HCT116 (cell line): ENCODE data around the gene GHDC. TPM values are rescaled to one million over a fixed set of nuclear protein-coding genes. Genes with fewer than 3 reads are reported as not detected.
"Not testable (repeated sequence)": the region's sequence is repeated elsewhere in the genome, so short reads cannot be mapped to it uniquely, and the experiment has no call there.

Experiments used
- ATAC-seq: fragments of 200-7000 bp; cut with Tn5 transposase; 2 replicates; pipeline ENCODE4 v1.9.1; 2020; ENCODE audit warnings: mild to moderate bottlenecking, moderate library complexity
- BruUV-seq: library from RNA; stranded (reverse); fragments of 400-500 nt; replicated peaks from 2 replicates; lab custom pipeline; 2021; lab: Mats Ljungman, UMichigan
- CTCF ChIA-PET: fragments of 300-600 bp; sonication (Branson Sonifier 250); formaldehyde crosslinking; loops from one replicate; lab custom pipeline; 2021; ENCODE audit warnings: antibody characterized with exemption; lab: Charles Lee
- POLR2A ChIA-PET: fragments of 300-600, 350-600 bp; sonication (Branson Sonifier 250); formaldehyde crosslinking; loops from one replicate; lab custom pipeline; 2021; ENCODE audit warnings: antibody characterized with exemption; lab: Charles Lee
- RAD21 ChIA-PET, 2 experiments: fragments of 300-600 bp; sonication (Branson Sonifier 250); formaldehyde crosslinking; loops; one replicate each; lab custom pipeline; 2023; ENCODE audit warnings: low total read pairs in 2 of 2; ENCODE audit not compliant: uncharacterized antibody in 2 of 2, unreplicated experiment in 2 of 2, low non-redundant PET in 1 of 2; lab: Charles Lee
- DNase-seq: peaks from one replicate; pipeline ENCODE4 v3.0.0-alpha.2; 2010; ENCODE audit warnings: low read depth, low spot score
- H2AFZ ChIP-seq: fragments of 200-600 bp; shearing (Covaris generic), sonication (generic); 2 replicates; pipeline ENCODE4 v1.6.1; 2017; ENCODE audit warnings: low read depth, mixed run types, mixed read lengths, antibody characterized with exemption, low read length; ENCODE audit not compliant: poor library complexity, severe bottlenecking
- H3K27ac ChIP-seq: 2 replicates; pipeline ENCODE4 v1.5.1; 2012; ENCODE audit warnings: low read depth, low read length
- H3K27me3 ChIP-seq: fragments of 200-600 bp; sonication (generic); 2 replicates; pipeline ENCODE4 v1.6.1; 2016; ENCODE audit warnings: mixed run types, low read length, mixed read lengths; ENCODE audit not compliant: insufficient read depth
- H3K36me3 ChIP-seq, 2 experiments: fragments of 200-500 bp in 1 of 2; fragments of 200-600 bp in 1 of 2; sonication (Bioruptor generic) in 1 of 2; sonication (generic) in 1 of 2; 2 replicates each; pipeline versions ENCODE4 v1.5.1 to v1.6.1; 2014 to 2016; ENCODE audit warnings: low read length in 2 of 2, inconsistent platforms in 1 of 2, mixed read lengths in 1 of 2, mixed run types in 1 of 2; ENCODE audit not compliant: insufficient read depth in 2 of 2, control insufficient read depth in 1 of 2
- H3K4me1 ChIP-seq, 2 experiments: fragments of 200-600 bp in 1 of 2; sonication (generic) in 1 of 2; 2 replicates each; pipeline versions ENCODE4 v1.5.1 to v1.6.1; 2012 to 2017; ENCODE audit warnings: low read length in 2 of 2, inconsistent platforms in 1 of 2, mild to moderate bottlenecking in 1 of 2, mixed read lengths in 1 of 2, mixed run types in 1 of 2, moderate library complexity in 1 of 2; ENCODE audit not compliant: insufficient read depth in 2 of 2, control insufficient read depth in 1 of 2
- H3K4me2 ChIP-seq: fragments of 200-600 bp; sonication (generic); 2 replicates; pipeline ENCODE4 v1.6.1; 2017; ENCODE audit warnings: mixed run types, low read length, mixed read lengths
- H3K4me3 ChIP-seq, 2 experiments: fragments of 200-600 bp in 1 of 2; sonication (generic) in 1 of 2; replicated peaks in 1 of 2; 2 replicates each; pipeline ENCODE4 v1.5.1; 2011 to 2016; ENCODE audit warnings: low read length in 2 of 2, control low read depth in 1 of 2, low read depth in 1 of 2, mild to moderate bottlenecking in 1 of 2, mixed read lengths in 1 of 2, mixed run types in 1 of 2
- H3K79me2 ChIP-seq: fragments of 200-600 bp; sonication (generic); 2 replicates; pipeline ENCODE4 v1.6.1; 2017; ENCODE audit warnings: mild to moderate bottlenecking, mixed run types, low read length, moderate library complexity, mixed read lengths; ENCODE audit not compliant: insufficient read depth
- H3K9ac ChIP-seq: fragments of 200-600 bp; sonication (generic); 2 replicates; pipeline ENCODE4 v1.6.1; 2016; ENCODE audit warnings: low read length, mixed read lengths
- H3K9me2 ChIP-seq: fragments of 200-600 bp; sonication (generic), shearing (Covaris generic); 2 replicates; pipeline ENCODE4 v1.6.1; 2017; ENCODE audit warnings: mixed run types, mild to moderate bottlenecking, moderate library complexity; ENCODE audit not compliant: insufficient read depth
- H3K9me3 ChIP-seq, 2 experiments: fragments of 200-500 bp in 1 of 2; fragments of 200-600 bp in 1 of 2; sonication (Bioruptor generic) in 1 of 2; sonication (generic) in 1 of 2; 2 replicates each; pipeline ENCODE4 v1.6.1; 2014 to 2017; ENCODE audit warnings: low read length in 2 of 2, mixed read lengths in 2 of 2, inconsistent platforms in 1 of 2, low read depth in 1 of 2, mild to moderate bottlenecking in 1 of 2, mixed run types in 1 of 2, moderate library complexity in 1 of 2; ENCODE audit not compliant: control insufficient read depth in 1 of 2, insufficient read depth in 1 of 2
- H4K20me1 ChIP-seq: fragments of 200-600 bp; sonication (generic), shearing (Covaris generic); 2 replicates; pipeline ENCODE4 v1.6.1; 2017; ENCODE audit warnings: mixed run types, mild to moderate bottlenecking, moderate library complexity; ENCODE audit not compliant: insufficient read depth
- ATF3 ChIP-seq: IDR thresholded peaks from 2 replicates; pipeline ENCODE4 v1.6.1; 2012
- CEBPB ChIP-seq: IDR thresholded peaks from 2 replicates; pipeline ENCODE4 v1.6.1; 2012; ENCODE audit warnings: low read depth
- FOSL1 ChIP-seq: IDR thresholded peaks from 2 replicates; pipeline ENCODE4 v1.6.1; 2012; ENCODE audit warnings: low read depth
- JUND ChIP-seq: IDR thresholded peaks from 2 replicates; pipeline ENCODE4 v1.6.1; 2012
- RAD21 ChIP-seq: IDR thresholded peaks from 2 replicates; pipeline ENCODE4 v1.6.1; 2012; ENCODE audit warnings: low read depth, mild to moderate bottlenecking
- ZBTB33 ChIP-seq: IDR thresholded peaks from 2 replicates; pipeline ENCODE4 v1.6.1; 2011; ENCODE audit warnings: mild to moderate bottlenecking, low read length, moderate library complexity; ENCODE audit not compliant: insufficient replicate concordance; ENCODE audit errors: extremely low read depth
- intact Hi-C: fragments of 100-400 bp; cut with micrococcal nuclease; formaldehyde crosslinking; loops from 2 replicates; pipeline ENCODE4 v1.10.0; 2022
- total RNA-seq: library from RNA; stranded (reverse); gene quantifications from one replicate; pipeline ENCODE4 v1.2.1, GENCODE V29; 2021; ENCODE audit not compliant: unreplicated experiment
- TF ChIP-seq, protein P1 (sequence below), 3 experiments: fragments of 200-600 bp in 1 of 3; sonication (generic) in 1 of 3; IDR thresholded peaks in 2 of 3; conservative IDR thresholded peaks in 1 of 3; 2 replicates each; pipeline ENCODE4 v1.5.1; 2012 to 2017; ENCODE audit warnings: low read depth in 2 of 3, low read length in 2 of 3, antibody characterized with exemption in 1 of 3, borderline replicate concordance in 1 of 3, control low read depth in 1 of 3, mild to moderate bottlenecking in 1 of 3, mixed read lengths in 1 of 3, mixed run types in 1 of 3, moderate library complexity in 1 of 3; ENCODE audit not compliant: insufficient read depth in 1 of 3

The GHDC gene
- total RNA-seq, 1 experiment from 2014 or later, result 13.2 TPM

DNA sequence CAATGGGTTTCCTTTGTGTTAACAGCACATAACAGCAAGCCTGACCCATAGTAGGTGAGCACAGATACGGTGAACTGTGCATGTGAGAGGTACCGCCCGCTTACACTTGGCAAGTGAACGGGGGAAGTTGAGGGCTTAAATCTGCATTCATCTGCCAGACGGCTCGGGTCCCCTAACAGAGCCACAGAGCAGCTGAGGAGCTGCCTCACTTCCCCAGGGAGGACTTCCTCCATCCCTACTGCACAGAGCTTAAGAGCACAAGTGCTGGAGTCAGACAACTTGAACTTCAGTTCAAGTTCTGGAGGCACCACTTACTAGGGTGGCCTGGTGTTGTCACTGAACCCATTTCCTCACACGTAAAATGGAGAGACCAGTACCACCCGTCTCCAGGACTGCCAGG, 52.9 kb downstream of the GHDC start:
- peaks cover 12 to 14% of the 10 kb centered on the region in 2 experiments; a peak in 3 of 4 replicates for H3K36me3 ChIP-seq
- BruUV-seq, result no TSS peak
- no peaks in the 10 kb centered on the region for H4K20me1 ChIP-seq
- TF ChIP-seq RAD21 (no peak), JUND (no peak), FOSL1 (no peak), ATF3 (no peak), CEBPB (no peak), ZBTB33 (no peak)
- TF ChIP-seq, protein P1, sequence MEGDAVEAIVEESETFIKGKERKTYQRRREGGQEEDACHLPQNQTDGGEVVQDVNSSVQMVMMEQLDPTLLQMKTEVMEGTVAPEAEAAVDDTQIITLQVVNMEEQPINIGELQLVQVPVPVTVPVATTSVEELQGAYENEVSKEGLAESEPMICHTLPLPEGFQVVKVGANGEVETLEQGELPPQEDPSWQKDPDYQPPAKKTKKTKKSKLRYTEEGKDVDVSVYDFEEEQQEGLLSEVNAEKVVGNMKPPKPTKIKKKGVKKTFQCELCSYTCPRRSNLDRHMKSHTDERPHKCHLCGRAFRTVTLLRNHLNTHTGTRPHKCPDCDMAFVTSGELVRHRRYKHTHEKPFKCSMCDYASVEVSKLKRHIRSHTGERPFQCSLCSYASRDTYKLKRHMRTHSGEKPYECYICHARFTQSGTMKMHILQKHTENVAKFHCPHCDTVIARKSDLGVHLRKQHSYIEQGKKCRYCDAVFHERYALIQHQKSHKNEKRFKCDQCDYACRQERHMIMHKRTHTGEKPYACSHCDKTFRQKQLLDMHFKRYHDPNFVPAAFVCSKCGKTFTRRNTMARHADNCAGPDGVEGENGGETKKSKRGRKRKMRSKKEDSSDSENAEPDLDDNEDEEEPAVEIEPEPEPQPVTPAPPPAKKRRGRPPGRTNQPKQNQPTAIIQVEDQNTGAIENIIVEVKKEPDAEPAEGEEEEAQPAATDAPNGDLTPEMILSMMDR (IDR thresholded peaks at IDR 0.05 in 2 of 3, conservative IDR thresholded peaks at IDR 0.05 in 1 of 3; ENCODE audit: borderline replicate concordance in 1 of 3, insufficient read depth in 1 of 3, low read depth in 2 of 3, low read length in 2 of 3), result no peak
- TF ChIP-seq, all 23 proteins: peak for 0
- POLR2A ChIA-PET, result no interaction called here
- no peak overlapping the region for H3K4me3 ChIP-seq
- RAD21 ChIA-PET, result no interaction called here
- no peak overlapping the region for H3K4me2 ChIP-seq
- intact Hi-C loops, result no loop called here
- peaks cover 0 to under 1% of the 10 kb centered on the region in 2 experiments; a peak in 1 of 4 replicates for H3K4me1 ChIP-seq
- H3K9me3 ChIP-seq, result no peaks in the 10 kb centered on the region
- peaks cover 90% of the 10 kb centered on the region for H3K79me2 ChIP-seq
- no peak overlapping the region for H2AFZ ChIP-seq
- no peak overlapping the region for H3K27ac ChIP-seq
- no peak for DNase-seq
- no peaks in the 10 kb centered on the region for H3K27me3 ChIP-seq
- H3K9me2 ChIP-seq, result no peaks in the 10 kb centered on the region
- CTCF ChIA-PET, result no interaction called here
- ATAC-seq, result no peak
- no peak overlapping the region for H3K9ac ChIP-seq

DNA sequence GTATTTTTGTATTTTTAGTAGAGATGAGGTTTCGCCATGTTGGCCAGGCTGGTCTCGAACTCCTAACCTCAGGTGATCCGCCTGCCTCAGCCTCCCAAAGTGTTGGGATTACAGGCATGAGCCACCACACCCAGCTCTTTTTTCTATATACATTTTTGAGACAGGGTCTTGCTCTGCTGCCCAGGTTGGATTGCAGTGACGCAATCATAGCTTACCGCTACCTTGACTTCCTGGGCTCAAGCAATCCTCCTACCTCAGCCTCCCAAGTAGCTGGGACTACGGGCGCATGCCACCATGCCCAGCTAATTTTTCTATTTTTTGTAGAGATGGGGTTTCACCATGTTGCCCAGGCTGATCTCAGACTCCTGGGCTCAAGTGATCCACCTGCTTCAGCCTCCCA, 53.6 kb downstream of the GHDC start:
- peaks cover 93% of the 10 kb centered on the region for H3K79me2 ChIP-seq
- intact Hi-C loops, H3K4me1 ChIP-seq, RAD21 ChIA-PET, DNase-seq, H3K27me3 ChIP-seq, BruUV-seq, H3K9me2 ChIP-seq, H2AFZ ChIP-seq, CTCF ChIA-PET, POLR2A ChIA-PET, H3K9me3 ChIP-seq, H4K20me1 ChIP-seq, H3K9ac ChIP-seq, ATAC-seq, H3K4me3 ChIP-seq, H3K27ac ChIP-seq, H3K4me2 ChIP-seq: not testable (repeated sequence)
- peaks cover 9 to 19% of the 10 kb centered on the region in 2 experiments; a peak in 3 of 4 replicates for H3K36me3 ChIP-seq
